ENCODE results near the gene FAAH. TPM values are rescaled to one million over a fixed set of nuclear protein-coding genes. Genes with fewer than 3 reads are reported as not detected.

The FAAH gene
- total RNA-seq, 1 experiment from 2014 or later: 24.8 TPM

GRCh38 chr1:46405197-46405555 is 11.1 kb downstream of the FAAH start:
- no peak for DNase-seq (ENCODE audit: low read depth, low spot score)

More at GRCh38 chr1:46405197-46405555, 11.1 kb downstream of the FAAH start:
- no peaks in the 10 kb centered on the region for H3K9me2 ChIP-seq (ENCODE audit: insufficient read depth)
- BruUV-seq (replicated peaks): no TSS peak
- no peak for ATAC-seq
- CTCF ChIA-PET: no interaction called here
- H3K9me3 ChIP-seq (ENCODE audit: control insufficient read depth in 1 of 2, insufficient read depth in 1 of 2, low read depth in 1 of 2, low read length in 2 of 2): no peaks in the 10 kb centered on the region
- POLR2A ChIA-PET: no interaction called here
- TF ChIP-seq ATF3 (IDR thresholded peaks at IDR 0.05): no peak
- TF ChIP-seq FOSL1 (IDR thresholded peaks at IDR 0.05; ENCODE audit: low read depth): no peak
- no peak for TF ChIP-seq TCF7L2 (IDR thresholded peaks at IDR 0.05; ENCODE audit: borderline replicate concordance, extremely low read depth, insufficient read depth, insufficient read length)
- no peak for TF ChIP-seq SIN3A (IDR thresholded peaks at IDR 0.05; ENCODE audit: low read depth)
- no peak for TF ChIP-seq RAD21 (IDR thresholded peaks at IDR 0.05; ENCODE audit: low read depth)
- TF ChIP-seq SRF (IDR thresholded peaks at IDR 0.05; ENCODE audit: low read depth): no peak
- no peak for TF ChIP-seq EGR1 (IDR thresholded peaks at IDR 0.05; ENCODE audit: low read depth)
- TF ChIP-seq ELF1 (IDR thresholded peaks at IDR 0.05; ENCODE audit: borderline replicate concordance, low read depth): no peak
- TF ChIP-seq, protein P1, sequence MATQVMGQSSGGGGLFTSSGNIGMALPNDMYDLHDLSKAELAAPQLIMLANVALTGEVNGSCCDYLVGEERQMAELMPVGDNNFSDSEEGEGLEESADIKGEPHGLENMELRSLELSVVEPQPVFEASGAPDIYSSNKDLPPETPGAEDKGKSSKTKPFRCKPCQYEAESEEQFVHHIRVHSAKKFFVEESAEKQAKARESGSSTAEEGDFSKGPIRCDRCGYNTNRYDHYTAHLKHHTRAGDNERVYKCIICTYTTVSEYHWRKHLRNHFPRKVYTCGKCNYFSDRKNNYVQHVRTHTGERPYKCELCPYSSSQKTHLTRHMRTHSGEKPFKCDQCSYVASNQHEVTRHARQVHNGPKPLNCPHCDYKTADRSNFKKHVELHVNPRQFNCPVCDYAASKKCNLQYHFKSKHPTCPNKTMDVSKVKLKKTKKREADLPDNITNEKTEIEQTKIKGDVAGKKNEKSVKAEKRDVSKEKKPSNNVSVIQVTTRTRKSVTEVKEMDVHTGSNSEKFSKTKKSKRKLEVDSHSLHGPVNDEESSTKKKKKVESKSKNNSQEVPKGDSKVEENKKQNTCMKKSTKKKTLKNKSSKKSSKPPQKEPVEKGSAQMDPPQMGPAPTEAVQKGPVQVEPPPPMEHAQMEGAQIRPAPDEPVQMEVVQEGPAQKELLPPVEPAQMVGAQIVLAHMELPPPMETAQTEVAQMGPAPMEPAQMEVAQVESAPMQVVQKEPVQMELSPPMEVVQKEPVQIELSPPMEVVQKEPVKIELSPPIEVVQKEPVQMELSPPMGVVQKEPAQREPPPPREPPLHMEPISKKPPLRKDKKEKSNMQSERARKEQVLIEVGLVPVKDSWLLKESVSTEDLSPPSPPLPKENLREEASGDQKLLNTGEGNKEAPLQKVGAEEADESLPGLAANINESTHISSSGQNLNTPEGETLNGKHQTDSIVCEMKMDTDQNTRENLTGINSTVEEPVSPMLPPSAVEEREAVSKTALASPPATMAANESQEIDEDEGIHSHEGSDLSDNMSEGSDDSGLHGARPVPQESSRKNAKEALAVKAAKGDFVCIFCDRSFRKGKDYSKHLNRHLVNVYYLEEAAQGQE (IDR thresholded peaks at IDR 0.05; ENCODE audit: low read depth): no peak
- TF ChIP-seq CEBPB (IDR thresholded peaks at IDR 0.05; ENCODE audit: low read depth): no peak
- no peak for TF ChIP-seq ZFX (IDR thresholded peaks at IDR 0.05)
- TF ChIP-seq CTCF (IDR thresholded peaks at IDR 0.05 in 2 of 3, conservative IDR thresholded peaks at IDR 0.05 in 1 of 3; ENCODE audit: borderline replicate concordance in 1 of 3, insufficient read depth in 1 of 3, low read depth in 2 of 3, low read length in 2 of 3): no peak
- no peak for TF ChIP-seq SP1 (IDR thresholded peaks at IDR 0.05; ENCODE audit: low read depth)
- no peak for TF ChIP-seq JUND (IDR thresholded peaks at IDR 0.05)
- RAD21 ChIA-PET (ENCODE audit: low non-redundant PET in 1 of 2, low total read pairs in 2 of 2, uncharacterized antibody in 2 of 2, unreplicated experiment in 2 of 2): interaction anchor here in 1 of 2 experiments (0.6 kb wide), 1 partner anchor 39 kb away, joined by 4 read pairs; no protein-coding TSS in a partner anchor
- H3K79me2 ChIP-seq (ENCODE audit: insufficient read depth, low read length): no peaks in the 10 kb centered on the region
- no peak overlapping the region for H2AFZ ChIP-seq (ENCODE audit: low read depth, low read length, poor library complexity, severe bottlenecking)
- H3K4me1 ChIP-seq (ENCODE audit: control insufficient read depth in 1 of 2, insufficient read depth in 2 of 2, low read length in 2 of 2): peaks cover 8 to 18% of the 10 kb centered on the region in 2 experiments; a peak in 3 of 4 replicates
- H3K4me3 ChIP-seq (replicated peaks in 1 of 2; ENCODE audit: low read depth in 1 of 2, low read length in 2 of 2): no peak overlapping the region
- H3K36me3 ChIP-seq (ENCODE audit: control insufficient read depth in 1 of 2, insufficient read depth in 2 of 2, low read length in 2 of 2): no peaks in the 10 kb centered on the region
- no peak overlapping the region for H3K4me2 ChIP-seq (ENCODE audit: low read length)
- H4K20me1 ChIP-seq (ENCODE audit: insufficient read depth): no peaks in the 10 kb centered on the region
- H3K9ac ChIP-seq (ENCODE audit: low read length): no peak overlapping the region
- no peaks in the 10 kb centered on the region for H3K27me3 ChIP-seq (ENCODE audit: insufficient read depth, low read length)
- intact Hi-C loops (cut with micrococcal nuclease): no loop called here
- no peak overlapping the region for H3K27ac ChIP-seq (ENCODE audit: low read depth, low read length)
